Adipose tissue (tissue), 3 donors: ENCODE data around the gene RREB1. TPM values are rescaled to one million over a fixed set of nuclear protein-coding genes. Genes with fewer than 3 reads are reported as not detected.
"Not testable (repeated sequence)": the region's sequence is repeated elsewhere in the genome, so short reads cannot be mapped to it uniquely, and the experiment has no call there.

Source experiments
- H3K27ac ChIP-seq: one replicate; pipeline ENCODE4 v1.5.1; 2013; ENCODE audit warnings: low read depth, low read length
- WGBS, 3 donors: extraction: QIAGEN DNeasy Blood & Tissue Kit; methylation state at CpG; one replicate each; pipeline ENCODE4 v1.1.7; 2013; 5-methylcytosine and 5-hydroxymethylcytosine counted together
- polyA plus RNA-seq, 3 donors: library from polyadenylated mRNA; stranded (reverse); fragments of 200-250 nt; gene quantifications; one replicate each; pipeline ENCODE4 v1.2.3, GENCODE V29; 2013
- donor health status: healthy with polysubstance abuse.
- donor health status: Bipolar disorder and iron deficiency.
- donor health status: healthy.

The RREB1 gene
- polyA plus RNA-seq, 3 donors: 6.2 to 14.5 (median 9.6) TPM

- H3K27ac ChIP-seq: no peak overlapping the region
- whole genome bisulfite sequencing, 3 donors: 60 to 68% (median 61%) methylated on average over 13 of the region's 13 CpGs
Observed at GRCh38 chr6:7154341-7155139, 46.8 kb downstream of the RREB1 start.

- H3K27ac ChIP-seq: no peak overlapping the region
- 49 to 52% (median 51%) methylated on average over 7 of the region's 7 CpGs for WGBS, 3 donors
Observed at GRCh38 chr6:7155871-7156579, 48.3 kb downstream of the RREB1 start.

- no peak overlapping the region for H3K27ac ChIP-seq
- 53 to 84% (median 61%) methylated on average over 11 of the region's 11 CpGs for WGBS, 3 donors
Observed at GRCh38 chr6:7156643-7157278, 49.0 kb downstream of the RREB1 start.

GRCh38 chr6:7157307-7157706 is 49.5 kb downstream of the RREB1 start:
- WGBS, 3 donors: 93 to 98% (median 94%) methylated on average over 7 of the region's 7 CpGs
- not testable (repeated sequence) for H3K27ac ChIP-seq

GRCh38 chr6:7157752-7158616 is 50.2 kb downstream of the RREB1 start:
- 65 to 80% (median 69%) methylated on average over 6 of the region's 6 CpGs for WGBS, 3 donors
- H3K27ac ChIP-seq: no peak overlapping the region

GRCh38 chr6:7159790-7160525 is 52.2 kb downstream of the RREB1 start:
- WGBS, 3 donors: 79 to 89% (median 88%) methylated on average over 4 of the region's 4 CpGs
- no peak overlapping the region for H3K27ac ChIP-seq

GRCh38 chr6:7161253-7161623 is 53.5 kb downstream of the RREB1 start:
- no peak overlapping the region for H3K27ac ChIP-seq

- WGBS, 3 donors: 70 to 77% (median 77%) methylated on average over 4 of the region's 4 CpGs
- no peak overlapping the region for H3K27ac ChIP-seq
Observed at GRCh38 chr6:7161845-7162244, 54.1 kb downstream of the RREB1 start.

- WGBS, 3 donors: 64 to 85% (median 69%) methylated on average over 12 of the region's 12 CpGs
- no peak overlapping the region for H3K27ac ChIP-seq
Observed at GRCh38 chr6:7163661-7164071, 55.9 kb downstream of the RREB1 start.

- WGBS, 3 donors: 69 to 70% (median 70%) methylated on average over 5 of the region's 5 CpGs
- H3K27ac ChIP-seq: no peak overlapping the region
Observed at GRCh38 chr6:7164536-7165001, 56.8 kb downstream of the RREB1 start.

GRCh38 chr6:7165002-7165889 is 57.5 kb downstream of the RREB1 start:
- no peak overlapping the region for H3K27ac ChIP-seq
- WGBS, 3 donors: 58 to 65% (median 58%) methylated on average over 11 of the region's 11 CpGs

GRCh38 chr6:7165890-7166267 is 58.1 kb downstream of the RREB1 start:
- 60 to 77% (median 61%) methylated on average over 4 of the region's 4 CpGs for WGBS, 3 donors
- no peak overlapping the region for H3K27ac ChIP-seq

- WGBS, 3 donors: 42 to 74% (median 53%) methylated on average over 19 of the region's 19 CpGs
- no peak overlapping the region for H3K27ac ChIP-seq
Observed at GRCh38 chr6:7166410-7167293, 58.9 kb downstream of the RREB1 start.

GRCh38 chr6:7169296-7169721 is 61.5 kb downstream of the RREB1 start:
- 17 to 21% (median 17%) methylated on average over 3 of the region's 3 CpGs for WGBS, 3 donors

GRCh38 chr6:7170117-7170732 is 62.5 kb downstream of the RREB1 start:
- WGBS, 3 donors: 83 to 89% (median 89%) methylated on average over 6 of the region's 6 CpGs
- no peak overlapping the region for H3K27ac ChIP-seq

More at GRCh38 chr6:7169296-7169721, 61.5 kb downstream of the RREB1 start:
- H3K27ac ChIP-seq: no peak overlapping the region
